Mesendoderm (in vitro differentiated cells): ENCODE data around the gene SGMS1.
"Not testable (repeated sequence)": the region's sequence is repeated elsewhere in the genome, so short reads cannot be mapped to it uniquely, and the experiment has no call there.

ENCODE experiments used
- DNase-seq: peaks from one replicate; pipeline ENCODE4 v3.0.0; 2013
- H2AK5ac ChIP-seq: 2 replicates; pipeline ENCODE4 v1.6.1; 2013; ENCODE audit warnings: low read length, inconsistent platforms
- H2BK120ac ChIP-seq: 2 replicates; pipeline ENCODE4 v1.6.1; 2013; ENCODE audit warnings: low read depth, mild to moderate bottlenecking, low read length, moderate library complexity, mixed read lengths
- H2BK15ac ChIP-seq: replicated peaks from 2 replicates; pipeline ENCODE4 v1.6.1; 2013; ENCODE audit warnings: low read depth, mild to moderate bottlenecking, moderate library complexity
- H2BK5ac ChIP-seq: 2 replicates; pipeline ENCODE4 v1.6.1; 2013; ENCODE audit warnings: low read length, inconsistent platforms
- H3K18ac ChIP-seq: 2 replicates; pipeline ENCODE4 v1.6.1; 2013; ENCODE audit warnings: mild to moderate bottlenecking, low read length, mixed read lengths
- H3K23ac ChIP-seq: one replicate; pipeline ENCODE4 v1.6.1; 2013; ENCODE audit warnings: low read length
- H3K27ac ChIP-seq: 2 replicates; pipeline ENCODE4 v1.5.1; 2013; ENCODE audit warnings: low read depth, mild to moderate bottlenecking, inconsistent platforms, low read length, moderate library complexity
- H3K27me3 ChIP-seq: 2 replicates; pipeline ENCODE4 v1.6.1; 2013; ENCODE audit warnings: low read length, control low read depth, mild to moderate bottlenecking, inconsistent platforms; ENCODE audit not compliant: insufficient read depth, poor library complexity
- H3K36me3 ChIP-seq: 2 replicates; pipeline ENCODE4 v1.6.1; 2013; ENCODE audit warnings: low read length, inconsistent platforms; ENCODE audit not compliant: control insufficient read depth, insufficient read depth
- H3K4ac ChIP-seq: one replicate; pipeline ENCODE4 v1.6.1; 2013; ENCODE audit warnings: low read depth, mild to moderate bottlenecking, low read length, moderate library complexity
- H3K4me1 ChIP-seq: 2 replicates; pipeline ENCODE4 v1.6.1; 2013; ENCODE audit warnings: low read depth, low read length, inconsistent platforms; ENCODE audit not compliant: control insufficient read depth
- H3K4me2 ChIP-seq: 2 replicates; pipeline ENCODE4 v1.6.1; 2013; ENCODE audit warnings: low read length
- H3K4me3 ChIP-seq: 2 replicates; pipeline ENCODE4 v1.5.1; 2013; ENCODE audit warnings: mild to moderate bottlenecking, low read length
- H3K56ac ChIP-seq: one replicate; pipeline ENCODE4 v1.6.1; 2013; ENCODE audit warnings: low read length
- H3K79me1 ChIP-seq: 2 replicates; pipeline ENCODE4 v1.6.1; 2013; ENCODE audit warnings: low read length, inconsistent platforms
- H3K79me2 ChIP-seq: 2 replicates; pipeline ENCODE4 v1.6.1; 2013; ENCODE audit warnings: mild to moderate bottlenecking, low read length; ENCODE audit not compliant: control insufficient read depth, insufficient read depth
- H3K9ac ChIP-seq: 2 replicates; pipeline ENCODE4 v1.6.1; 2013; ENCODE audit warnings: low read length, inconsistent platforms
- H4K5ac ChIP-seq: one replicate; pipeline ENCODE4 v1.6.1; 2013; ENCODE audit warnings: low read length
- H4K8ac ChIP-seq: one replicate; pipeline ENCODE4 v1.6.1; 2013; ENCODE audit warnings: low read depth, mild to moderate bottlenecking, control low read depth, low read length, moderate library complexity
- WGBS: extraction: QIAGEN DNeasy Blood & Tissue Kit; methylation state at CpG from one replicate; pipeline ENCODE4 v1.1.7; 2013; ENCODE audit warnings: low lambda C conversion rate, missing lambda C conversion rate; ENCODE audit not compliant: insufficient coverage; ENCODE audit errors: extremely low coverage; 5-methylcytosine and 5-hydroxymethylcytosine counted together

SGMS1 gene

DNA sequence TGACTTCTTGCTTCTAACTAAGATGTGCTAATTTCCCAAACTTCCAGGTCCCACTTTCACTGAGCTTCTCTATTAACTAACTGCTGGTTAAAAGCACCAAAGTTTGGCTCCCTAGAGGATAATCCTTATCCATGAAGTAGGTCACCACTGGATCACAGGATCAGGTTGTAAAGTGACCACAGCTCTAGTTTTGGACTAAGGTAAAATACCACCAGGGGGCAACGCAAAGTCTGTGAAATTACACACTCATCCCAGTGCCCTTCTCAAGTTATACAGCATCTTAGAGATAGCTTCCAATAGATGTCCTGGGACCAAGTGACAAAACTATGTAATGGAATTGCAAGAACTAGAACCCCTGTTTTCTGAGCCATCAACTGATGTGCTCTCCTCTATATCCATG lies 256.0 kb downstream of the SGMS1 start:
- no peak overlapping the region for H3K4me2 ChIP-seq
- no peak overlapping the region for H2BK15ac ChIP-seq
- no peak overlapping the region for H3K27ac ChIP-seq
- no peaks in the 10 kb centered on the region for H3K27me3 ChIP-seq
- H3K56ac ChIP-seq = no peak overlapping the region
- H3K4me3 ChIP-seq = no peak overlapping the region
- no peaks in the 10 kb centered on the region for H3K79me2 ChIP-seq
- no peak overlapping the region for H2BK5ac ChIP-seq
- no peak overlapping the region for H4K5ac ChIP-seq
- peak; percentile 72 for DNase-seq
- H3K9ac ChIP-seq = no peak overlapping the region
- no peak overlapping the region for H3K18ac ChIP-seq
- no peak overlapping the region for H2AK5ac ChIP-seq
- no peak overlapping the region for H4K8ac ChIP-seq
- no peak overlapping the region for H3K4ac ChIP-seq
- WGBS = no CpG with 5 or more reads among the region's 1 CpG
- H3K36me3 ChIP-seq = no peaks in the 10 kb centered on the region
- no peaks in the 10 kb centered on the region for H3K4me1 ChIP-seq
- H3K79me1 ChIP-seq = peaks cover 2% of the 10 kb centered on the region
- H2BK120ac ChIP-seq = no peak overlapping the region
- no peak overlapping the region for H3K23ac ChIP-seq

DNA sequence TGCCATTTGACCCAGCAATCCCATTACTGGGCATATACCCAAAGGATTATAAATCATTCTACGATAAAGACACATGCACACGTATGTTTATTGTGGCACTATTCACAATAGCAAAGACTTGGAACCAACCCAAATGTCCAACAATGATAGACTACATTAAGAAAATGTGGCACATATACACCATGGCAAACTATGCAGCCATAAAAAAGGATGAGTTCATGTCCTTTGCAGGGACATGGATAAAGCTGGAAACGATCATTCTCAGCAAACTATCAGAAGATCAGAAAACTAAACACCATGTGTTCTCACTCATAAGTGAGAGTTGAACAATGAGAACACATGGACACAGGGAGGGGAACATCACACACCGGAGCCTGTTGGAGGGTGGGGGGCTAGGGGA lies 257.3 kb downstream of the SGMS1 start:
- not testable (repeated sequence) for H3K4me2 ChIP-seq, H2BK5ac ChIP-seq, H2AK5ac ChIP-seq, H3K23ac ChIP-seq, H3K27ac ChIP-seq, H4K5ac ChIP-seq, H2BK15ac ChIP-seq, H3K56ac ChIP-seq, H3K4me3 ChIP-seq, H3K4me1 ChIP-seq, H3K79me1 ChIP-seq, H3K27me3 ChIP-seq, H2BK120ac ChIP-seq, H4K8ac ChIP-seq, DNase-seq, H3K79me2 ChIP-seq, H3K36me3 ChIP-seq, H3K4ac ChIP-seq, H3K9ac ChIP-seq, H3K18ac ChIP-seq
- no CpG with 5 or more reads among the region's 4 CpGs for WGBS

DNA sequence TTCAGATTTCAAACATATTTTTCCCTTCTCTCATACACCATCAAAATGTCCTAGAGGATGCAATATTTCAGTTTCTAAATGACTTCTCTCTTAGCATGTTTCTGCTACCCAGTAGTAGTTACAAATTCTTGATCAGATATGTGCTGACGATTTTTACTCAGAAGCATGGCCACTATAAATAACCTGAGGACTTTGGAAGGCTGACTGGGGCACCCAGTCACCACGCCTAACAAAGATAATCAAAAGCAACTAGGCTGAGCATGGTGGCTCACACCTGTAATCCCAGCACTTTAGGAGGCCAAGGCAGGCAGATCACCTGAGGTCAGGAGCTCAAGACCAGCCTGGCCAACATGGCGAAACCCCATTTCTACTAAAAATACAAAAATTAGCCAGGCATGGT lies 259.0 kb downstream of the SGMS1 start:
- H3K79me2 ChIP-seq, H3K4ac ChIP-seq, H3K4me1 ChIP-seq, H3K9ac ChIP-seq, H2AK5ac ChIP-seq, H4K8ac ChIP-seq, H3K23ac ChIP-seq, H4K5ac ChIP-seq, H2BK5ac ChIP-seq, H3K27ac ChIP-seq, H3K4me3 ChIP-seq, DNase-seq, H3K18ac ChIP-seq, H3K27me3 ChIP-seq, H3K56ac ChIP-seq, H2BK15ac ChIP-seq, H3K36me3 ChIP-seq, H3K79me1 ChIP-seq, H2BK120ac ChIP-seq, H3K4me2 ChIP-seq: not testable (repeated sequence)
- no CpG with 5 or more reads among the region's 3 CpGs for WGBS

DNA sequence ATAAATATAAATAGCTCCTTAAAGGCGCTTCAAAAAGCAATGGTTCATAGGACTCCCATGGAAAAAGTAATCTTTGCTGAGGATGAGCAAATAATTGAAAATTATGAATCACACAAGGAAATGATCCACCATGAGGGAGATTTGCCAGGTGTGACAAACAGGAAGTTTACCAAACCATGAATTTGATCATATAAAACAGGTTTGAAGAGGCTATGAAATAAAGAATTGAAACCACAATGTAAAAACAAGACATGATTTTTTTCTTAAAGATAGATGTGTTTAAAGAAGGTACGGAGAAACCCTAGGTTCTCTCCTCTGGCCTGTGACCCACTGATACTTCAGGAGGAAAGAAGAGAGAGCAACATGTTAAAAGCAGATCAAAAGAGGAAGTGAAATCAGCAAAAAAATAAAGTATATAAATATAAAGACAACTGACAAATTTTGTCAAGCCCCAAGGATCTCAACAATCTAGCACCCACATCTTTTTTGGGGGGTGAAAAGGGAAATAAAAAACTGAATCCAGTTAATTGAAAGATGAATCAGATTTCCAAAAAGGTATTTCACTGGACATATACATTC lies 261.1 kb downstream of the SGMS1 start:
- Histone ChIP-seq H2BK5ac (no peak overlapping the region), H3K18ac (no peak overlapping the region), H4K5ac (no peak overlapping the region), H3K4ac (no peak overlapping the region), H3K79me1 (no peaks in the 10 kb centered on the region), H3K79me2 (no peaks in the 10 kb centered on the region), H3K56ac (no peak overlapping the region), H3K4me3 (no peak overlapping the region), H2AK5ac (no peak overlapping the region), H3K36me3 (no peaks in the 10 kb centered on the region), H3K27ac (no peak overlapping the region), H4K8ac (no peak overlapping the region), H3K27me3 (no peaks in the 10 kb centered on the region), H2BK120ac (no peak overlapping the region), H3K4me2 (no peak overlapping the region), H3K23ac (no peak overlapping the region), H2BK15ac (no peak overlapping the region), H3K9ac (no peak overlapping the region), H3K4me1 (peaks cover 3% of the 10 kb centered on the region)
- WGBS = no CpG with 5 or more reads among the region's 2 CpGs
- DNase-seq = no peak

DNA sequence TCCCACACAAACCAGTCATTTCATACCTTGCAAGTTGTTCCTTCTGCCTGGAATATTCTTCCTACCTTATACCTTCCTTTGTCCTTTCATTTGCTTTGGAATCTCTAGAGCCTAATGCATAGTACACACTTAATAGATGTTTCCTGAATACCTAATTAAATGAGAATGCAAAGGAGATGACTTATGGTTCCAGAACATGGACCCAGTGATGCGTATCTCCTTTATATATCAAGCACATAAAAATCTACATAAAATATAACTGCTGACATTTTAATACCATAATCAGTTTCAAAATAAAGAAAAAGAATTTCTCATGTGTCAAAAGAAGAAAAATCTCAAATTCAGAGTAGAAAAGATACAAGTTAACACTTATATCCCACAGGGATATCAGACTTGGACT lies 261.8 kb downstream of the SGMS1 start:
- Histone ChIP-seq H3K27ac (no peak overlapping the region), H3K4me1 (peaks cover 3% of the 10 kb centered on the region), H3K23ac (no peak overlapping the region), H3K9ac (no peak overlapping the region), H3K36me3 (no peaks in the 10 kb centered on the region), H3K27me3 (no peaks in the 10 kb centered on the region), H2BK5ac (no peak overlapping the region), H3K4ac (no peak overlapping the region), H2AK5ac (no peak overlapping the region), H3K79me1 (no peaks in the 10 kb centered on the region), H3K79me2 (no peaks in the 10 kb centered on the region), H3K4me3 (no peak overlapping the region), H3K4me2 (no peak overlapping the region), H4K8ac (no peak overlapping the region), H3K18ac (no peak overlapping the region), H4K5ac (no peak overlapping the region), H2BK15ac (no peak overlapping the region), H2BK120ac (no peak overlapping the region), H3K56ac (no peak overlapping the region)
- WGBS = no CpG with 5 or more reads among the region's 1 CpG
- no peak for DNase-seq

DNA sequence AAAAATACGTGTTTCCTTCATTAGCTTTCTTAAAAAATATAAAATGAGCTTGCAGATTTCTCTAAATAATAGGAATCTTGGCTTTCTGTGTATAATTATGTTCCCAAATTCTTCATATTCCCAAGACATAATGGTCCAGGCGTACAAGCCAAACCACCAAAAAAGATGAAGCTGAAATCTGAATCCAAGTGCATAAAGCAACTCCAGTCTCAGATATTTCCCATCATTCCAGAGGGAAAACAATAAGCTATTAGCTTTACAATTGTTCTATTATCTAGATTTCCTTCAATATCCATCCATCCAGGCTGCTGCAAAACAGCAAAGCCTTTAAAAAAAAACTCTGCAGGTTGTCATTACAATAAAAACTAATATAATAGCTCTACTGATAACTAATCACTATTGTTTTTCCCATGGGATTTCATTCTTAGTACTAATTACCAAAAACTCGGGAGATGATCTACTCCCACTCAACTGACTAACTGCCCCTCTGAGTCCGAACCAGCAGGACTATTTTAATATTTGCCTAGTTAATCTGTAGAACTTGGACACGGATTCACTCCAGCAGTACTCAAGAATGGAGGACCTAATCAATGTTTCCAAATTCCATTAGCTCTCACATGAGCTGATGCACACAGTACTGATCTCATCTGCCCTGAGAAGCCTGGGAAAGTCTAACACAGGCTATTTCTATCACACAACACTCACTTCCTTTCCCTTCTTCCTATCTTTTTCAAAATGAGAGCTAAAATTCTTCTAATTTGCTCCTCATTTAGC lies 263.5 kb downstream of the SGMS1 start:
- Histone ChIP-seq H3K23ac (no peak overlapping the region), H3K4me3 (no peak overlapping the region), H3K36me3 (no peaks in the 10 kb centered on the region), H3K27me3 (no peaks in the 10 kb centered on the region), H3K79me2 (no peaks in the 10 kb centered on the region), H3K56ac (no peak overlapping the region), H2AK5ac (no peak overlapping the region), H4K5ac (peak overlapping the region; percentile 29), H2BK5ac (no peak overlapping the region), H3K27ac (no peak overlapping the region), H2BK120ac (no peak overlapping the region), H3K9ac (no peak overlapping the region), H3K4ac (no peak overlapping the region), H3K4me1 (peaks cover 3% of the 10 kb centered on the region), H3K18ac (no peak overlapping the region), H4K8ac (no peak overlapping the region), H3K79me1 (no peaks in the 10 kb centered on the region), H3K4me2 (no peak overlapping the region), H2BK15ac (no peak overlapping the region)
- DNase-seq = no peak
- WGBS = no CpG with 5 or more reads among the region's 5 CpGs
